NCI-H1048 (cell line): Measurements from ENCODE around the gene PER3.
"Not testable (repeated sequence)": the region's sequence is repeated elsewhere in the genome, so short reads cannot be mapped to it uniquely, and the experiment has no call there.

Experiments
- DNase-seq: peaks from one replicate; lab custom pipeline; 2025; lab: John Stamatoyannopoulos, UW

PER3 gene

DNA sequence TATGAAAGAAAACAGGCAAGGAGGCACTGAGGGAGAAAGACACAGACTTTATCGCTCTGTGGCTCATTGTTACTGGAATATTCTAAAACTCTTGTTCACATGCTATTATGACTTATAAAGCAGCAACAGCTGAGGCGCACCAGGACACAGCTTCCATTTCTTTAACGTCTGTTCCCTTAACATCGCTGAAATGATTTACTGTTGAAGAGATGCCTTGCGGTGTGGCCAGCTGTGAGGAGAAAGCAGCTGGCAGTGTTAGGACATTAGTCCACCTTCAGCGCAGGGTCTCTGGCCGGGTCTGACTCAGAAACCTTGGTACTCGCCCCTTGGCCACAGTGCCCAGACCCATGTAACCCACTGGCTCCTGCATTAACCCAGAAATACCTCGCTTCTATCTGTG, 3.1 kb upstream of the PER3 start:
- no peak for DNase-seq

- no peak for DNase-seq
These were observed 2.6 kb upstream of the PER3 start for GRCh38 chr1:7781501-7781900.

GRCh38 chr1:7781923-7782495, 2.1 kb upstream of the PER3 start:
- no peak for DNase-seq

DNA sequence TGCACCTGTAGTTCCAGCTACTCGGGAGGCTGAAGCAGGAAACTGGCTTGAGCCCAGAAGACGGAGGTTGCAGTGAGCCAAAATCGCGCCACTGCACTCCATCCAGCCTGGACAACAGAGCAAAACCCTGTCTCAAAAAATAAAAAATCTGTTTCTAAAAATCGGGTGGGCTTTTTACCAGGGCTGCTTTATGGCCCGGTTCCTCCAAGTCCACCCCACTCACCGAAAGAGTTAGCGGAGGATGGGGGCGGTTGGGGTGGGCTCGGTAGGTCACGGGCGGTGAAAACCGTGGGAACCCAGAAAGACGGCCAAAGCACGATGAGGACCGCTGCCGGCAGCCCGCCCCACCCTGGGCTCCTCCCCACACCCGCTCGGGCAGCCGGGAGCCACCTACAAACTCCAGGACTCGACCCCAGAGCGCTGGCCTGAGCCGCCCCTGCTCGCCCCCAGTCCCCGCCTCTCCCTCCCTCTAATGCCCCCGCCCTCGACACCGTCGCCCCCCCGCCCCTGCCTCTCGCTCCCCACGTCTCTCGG, 846 bp upstream of the PER3 start:
- no peak for DNase-seq

DNA sequence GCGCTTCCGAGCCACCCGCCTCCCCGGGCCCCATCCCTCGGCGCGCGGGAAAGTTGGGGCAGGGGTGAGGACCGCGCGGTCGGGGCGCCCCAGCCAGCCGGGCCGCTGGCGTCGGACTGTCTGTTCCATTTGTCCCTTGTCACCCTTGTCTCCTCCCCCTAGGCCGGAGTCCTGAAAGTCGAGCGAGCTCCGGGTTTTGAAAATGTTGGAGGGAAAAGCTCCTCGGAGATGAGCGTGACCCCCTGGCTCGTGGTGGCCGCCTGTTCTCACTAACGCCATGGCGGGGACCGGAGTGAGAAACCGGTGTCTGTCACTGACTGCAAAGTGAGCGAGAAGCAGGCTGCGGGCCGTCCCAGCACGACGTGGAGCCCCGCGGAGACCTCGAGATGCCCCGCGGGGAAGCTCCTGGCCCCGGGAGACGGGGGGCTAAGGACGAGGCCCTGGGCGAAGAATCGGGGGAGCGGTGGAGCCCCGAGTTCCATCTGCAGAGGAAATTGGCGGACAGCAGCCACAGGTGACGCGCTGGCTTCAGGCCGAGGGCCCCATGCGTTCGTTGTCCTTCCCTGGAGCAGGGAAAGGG, 491 bp downstream of the PER3 start:
- no peak for DNase-seq

- no peak for DNase-seq
These were observed 1.0 kb downstream of the PER3 start for GRCh38 chr1:7785108-7785507.

DNA sequence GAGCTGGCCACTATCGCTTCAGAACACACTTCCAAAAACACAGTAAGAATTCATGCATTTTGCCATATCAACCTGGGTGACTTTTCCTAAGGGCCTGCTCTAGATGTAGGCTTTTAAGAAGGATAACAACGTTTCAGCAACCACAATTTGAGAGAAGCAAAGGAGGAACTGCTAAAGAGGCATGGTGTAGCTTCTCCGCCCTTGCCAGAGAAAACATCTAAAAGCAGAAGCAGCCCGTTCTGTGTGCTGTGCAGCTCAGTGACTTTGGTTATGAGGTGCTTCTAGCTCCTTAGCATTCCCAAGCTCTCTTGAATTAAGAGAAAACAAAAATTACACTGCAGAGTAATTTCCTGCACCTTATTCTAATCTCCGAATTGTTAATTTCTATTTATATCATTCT, 2.7 kb downstream of the PER3 start:
- no peak for DNase-seq

- no peak for DNase-seq
These were observed 5.7 kb downstream of the PER3 start for GRCh38 chr1:7789828-7790227.

- not testable (repeated sequence) for DNase-seq
These were observed 6.9 kb downstream of the PER3 start for GRCh38 chr1:7791027-7791426.

- DNase-seq, result no peak
These were observed 11.3 kb downstream of the PER3 start for GRCh38 chr1:7795406-7795805.

DNA sequence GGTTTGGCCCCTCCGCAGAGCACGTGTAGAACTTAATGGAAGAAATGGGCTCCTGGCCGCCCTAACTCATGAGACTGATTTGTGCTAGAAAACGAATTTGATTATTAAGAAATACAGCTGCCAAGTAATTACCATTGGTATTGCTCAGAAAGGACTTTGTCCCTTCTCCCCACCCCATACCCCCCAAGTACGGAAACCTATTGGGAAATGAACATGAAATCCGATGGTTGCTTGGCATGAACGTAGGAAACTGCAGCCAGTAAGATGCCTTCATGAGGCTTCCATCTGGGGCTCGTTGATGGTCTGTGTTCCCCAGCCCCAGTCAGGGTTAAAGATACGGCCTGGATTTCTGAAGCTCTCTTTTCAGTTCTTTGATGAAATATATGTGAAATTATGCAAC, 21.4 kb downstream of the PER3 start:
- no peak for DNase-seq

DNA sequence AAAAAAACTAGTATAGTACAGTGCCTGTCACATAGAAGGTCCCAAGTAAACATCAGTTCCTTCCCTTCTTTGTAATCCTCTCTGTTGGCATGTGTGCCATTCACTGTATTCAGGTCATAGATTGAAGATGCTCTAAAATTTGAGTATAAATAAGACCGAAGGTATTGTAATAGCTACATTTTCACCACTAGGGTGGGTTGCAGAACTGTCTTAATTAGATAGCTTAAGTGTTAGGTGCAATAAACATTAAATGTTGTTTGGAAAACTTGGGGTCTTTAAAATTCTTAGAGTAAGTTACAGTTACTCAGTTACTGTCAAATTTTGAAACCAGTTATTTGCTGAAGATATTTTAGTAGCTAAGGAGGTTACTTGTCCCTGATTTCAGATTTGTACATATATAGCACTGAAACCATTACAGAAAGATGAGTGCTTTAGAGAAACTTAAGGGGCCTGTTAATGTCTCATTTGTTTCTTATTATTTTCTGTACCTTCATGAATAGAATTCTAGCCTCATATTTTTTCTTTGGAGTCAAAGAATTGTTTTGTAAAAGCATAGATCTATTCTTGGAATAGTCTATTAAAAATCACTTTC, 24.3 kb downstream of the PER3 start:
- DNase-seq, result no peak

- DNase-seq, result no peak
These were observed 25.7 kb downstream of the PER3 start for GRCh38 chr1:7809742-7810141.

GRCh38 chr1:7810395-7810794, 26.3 kb downstream of the PER3 start:
- no peak for DNase-seq

- no peak for DNase-seq
These were observed 27.4 kb downstream of the PER3 start for GRCh38 chr1:7811476-7811875.

DNA sequence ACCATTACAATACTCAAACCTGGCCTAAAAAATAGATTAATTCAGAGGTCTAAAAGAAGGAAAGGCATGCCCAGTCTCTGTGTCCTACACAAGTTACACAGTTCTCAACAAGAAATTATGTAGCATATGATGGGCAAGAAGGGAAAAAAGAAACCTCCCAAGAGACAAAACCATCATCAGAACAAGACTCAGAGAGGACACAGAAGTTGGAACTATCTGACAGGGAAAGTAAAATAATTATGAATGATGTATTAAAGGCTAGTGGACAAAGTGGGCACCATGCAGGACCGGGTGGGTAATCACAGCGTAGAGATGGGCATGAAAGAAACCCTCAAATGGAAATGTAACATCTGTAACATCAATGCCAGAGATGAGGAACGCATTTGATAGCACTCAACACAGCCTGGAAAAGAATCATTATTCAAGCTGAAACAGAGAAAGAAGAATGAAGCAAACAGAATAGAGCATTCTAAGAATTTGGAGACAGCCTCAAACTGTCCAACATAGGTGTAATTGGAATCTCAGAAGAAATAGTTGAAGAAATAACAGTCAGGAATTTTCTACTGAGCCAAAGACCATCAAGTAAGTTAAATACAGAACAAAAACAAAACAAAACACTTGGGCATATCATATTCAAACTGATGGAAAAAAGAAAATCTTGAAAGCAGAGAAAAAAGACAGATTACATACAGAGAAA, 29.7 kb downstream of the PER3 start:
- no peak for DNase-seq

GRCh38 chr1:7821282-7821681, 37.2 kb downstream of the PER3 start:
- no peak for DNase-seq

GRCh38 chr1:7824701-7825100, 40.6 kb downstream of the PER3 start:
- DNase-seq, result no peak

DNA sequence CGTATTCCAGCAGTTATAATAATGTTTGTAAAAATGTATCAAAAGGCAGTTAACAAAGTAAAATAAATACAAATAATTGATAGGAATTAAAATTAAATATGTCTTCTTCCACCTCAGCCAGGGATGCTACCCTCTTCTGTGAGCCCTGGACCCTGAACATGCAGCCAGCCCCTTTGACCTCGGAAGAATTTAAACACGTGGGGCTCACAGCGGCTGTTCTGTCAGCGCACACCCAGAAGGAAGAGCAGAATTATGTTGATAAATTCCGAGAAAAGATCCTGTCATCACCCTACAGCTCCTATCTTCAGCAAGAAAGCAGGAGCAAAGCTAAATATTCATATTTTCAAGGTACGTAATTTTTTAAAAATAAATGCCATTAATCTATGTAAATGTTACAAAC, 42.3 kb downstream of the PER3 start:
- no peak for DNase-seq

DNA sequence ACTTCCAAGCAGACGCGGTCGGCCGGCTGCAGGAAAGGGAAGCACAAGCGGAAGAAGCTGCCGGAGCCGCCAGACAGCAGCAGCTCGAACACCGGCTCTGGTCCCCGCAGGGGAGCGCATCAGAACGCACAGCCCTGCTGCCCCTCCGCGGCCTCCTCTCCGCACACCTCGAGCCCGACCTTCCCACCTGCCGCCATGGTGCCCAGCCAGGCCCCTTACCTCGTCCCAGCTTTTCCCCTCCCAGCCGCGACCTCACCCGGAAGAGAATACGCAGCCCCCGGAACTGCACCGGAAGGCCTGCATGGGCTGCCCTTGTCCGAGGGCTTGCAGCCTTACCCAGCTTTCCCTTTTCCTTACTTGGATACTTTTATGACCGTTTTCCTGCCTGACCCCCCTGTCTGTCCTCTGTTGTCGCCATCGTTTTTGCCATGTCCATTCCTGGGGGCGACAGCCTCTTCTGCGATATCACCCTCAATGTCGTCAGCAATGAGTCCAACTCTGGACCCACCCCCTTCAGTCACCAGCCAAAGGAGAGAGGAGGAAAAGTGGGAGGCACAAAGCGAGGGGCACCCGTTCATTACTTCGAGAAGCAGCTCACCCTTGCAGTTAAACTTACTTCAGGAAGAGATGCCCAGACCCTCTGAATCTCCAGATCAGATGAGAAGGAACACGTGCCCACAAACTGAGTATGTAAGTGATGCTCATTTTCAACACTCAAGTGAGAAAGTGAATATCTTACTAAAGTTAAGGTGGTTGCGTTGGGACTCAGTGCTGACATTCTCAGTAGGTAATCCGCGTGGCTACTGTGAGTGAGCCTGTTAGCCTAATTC, 43.2 kb downstream of the PER3 start:
- no peak for DNase-seq

DNA sequence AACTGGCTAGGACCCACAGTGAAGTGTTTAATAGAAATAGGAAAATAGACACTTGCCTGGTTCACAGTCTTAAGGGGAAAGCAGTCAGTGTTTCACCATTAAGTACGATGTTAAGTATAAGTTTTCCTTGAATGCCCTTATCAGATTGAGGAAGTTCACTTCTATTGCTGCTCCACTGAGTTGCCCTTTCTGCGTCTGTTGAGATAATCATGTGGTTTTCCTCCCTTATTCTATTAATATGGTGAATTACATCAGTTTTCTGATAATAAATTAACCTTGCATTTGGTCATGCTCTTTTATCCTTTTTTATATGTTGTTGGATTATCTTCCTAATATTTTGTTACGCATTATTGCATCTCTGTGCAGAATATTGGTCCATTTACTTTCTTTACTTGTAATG, 47.4 kb downstream of the PER3 start:
- DNase-seq, result no peak

- no peak for DNase-seq
These were observed 48.9 kb downstream of the PER3 start for GRCh38 chr1:7833035-7833434.
